BLaER1 treated with 17β-estradiol and CSF1 and Interleukin-3, amounts not matched to agents 10 nM and 100 nM (cell line): ENCODE measurements around the gene KCNN3.
A peak's percentile ranks its signal among the peaks of the same experiment; 100 is the strongest.

Source experiments
- H3K27ac ChIP-seq, 11 experiments: shearing (Covaris generic); formaldehyde crosslinking; 2 replicates each; pipeline ENCODE4 v1.8.1; 2022
- H3K27me3 ChIP-seq, 11 experiments: shearing (Covaris generic); formaldehyde crosslinking; 2 replicates each; pipeline ENCODE4 v1.8.1; 2022
- H3K36me3 ChIP-seq, 11 experiments: shearing (Covaris generic); formaldehyde crosslinking; 2 replicates each; pipeline ENCODE4 v1.8.1; 2022
- H3K4me1 ChIP-seq, 10 experiments: shearing (Covaris generic); formaldehyde crosslinking; 2 replicates each; pipeline ENCODE4 v1.8.1; 2022
- H3K4me2 ChIP-seq, 11 experiments: shearing (Covaris generic); formaldehyde crosslinking; 2 replicates each; pipeline ENCODE4 v1.8.1; 2022
- H3K4me3 ChIP-seq, 10 experiments: shearing (Covaris generic); formaldehyde crosslinking; 2 replicates each; pipeline ENCODE4 v1.8.1; 2022
- H3K9ac ChIP-seq, 11 experiments: shearing (Covaris generic); formaldehyde crosslinking; 2 replicates each; pipeline ENCODE4 v1.8.1; 2022
- H3K9me3 ChIP-seq, 11 experiments: shearing (Covaris generic); formaldehyde crosslinking; replicated peaks in 1 of 11; 2 replicates each; pipeline ENCODE4 v1.8.1; 2022
- H4K20me1 ChIP-seq, 11 experiments: shearing (Covaris generic); formaldehyde crosslinking; 2 replicates each; pipeline ENCODE4 v1.8.1; 2022
- Cebpa-rat ChIP-seq, 11 experiments: shearing (Covaris generic); IDR thresholded peaks; 2 replicates each; pipeline ENCODE4 v1.8.1; 2022

KCNN3 gene

DNA sequence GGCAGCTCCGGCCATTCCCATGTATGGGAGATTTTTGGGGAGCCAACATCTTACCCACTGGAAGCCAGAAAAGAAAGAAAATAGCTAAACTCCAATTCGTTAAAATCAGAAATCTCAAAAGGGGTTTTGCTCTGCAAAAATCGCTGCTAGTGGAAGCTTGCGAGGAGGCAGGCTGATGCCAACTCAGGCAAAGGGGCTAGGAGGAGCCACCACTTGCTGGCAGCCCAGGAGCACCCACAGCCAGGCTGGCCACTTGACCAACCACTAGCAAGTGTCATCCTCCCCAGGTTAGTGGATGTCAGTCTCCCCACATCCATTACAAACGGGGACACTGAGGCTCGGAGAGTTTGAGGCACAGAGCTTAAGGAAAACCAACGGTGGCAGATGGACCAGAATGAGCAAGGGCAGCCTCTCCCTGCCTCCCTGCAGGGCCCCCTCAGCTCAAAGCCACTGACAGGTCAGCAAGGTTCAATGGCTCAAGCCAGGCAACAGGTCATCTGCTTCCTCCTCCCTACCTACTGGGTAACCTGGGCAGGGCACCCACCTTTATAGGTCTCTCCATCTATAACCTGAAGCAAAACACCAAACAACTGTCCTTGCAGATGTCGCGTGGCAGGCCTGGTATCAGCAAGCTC lies 10.8 kb downstream of the KCNN3 start:
- H3K27ac ChIP-seq: peak overlapping the region in 2 of 11 experiments; percentile 61 to 81; a peak in 4 of 22 replicates
- H4K20me1 ChIP-seq: no peaks in the 10 kb centered on the region
- H3K4me3 ChIP-seq: no peak overlapping the region
- no peaks in the 10 kb centered on the region for H3K36me3 ChIP-seq
- H3K4me1 ChIP-seq: peaks cover 52 to 75% (median 60%) of the 10 kb centered on the region in 10 experiments
- peak overlapping the region; percentile 57 to 88 (median 77); a peak in 19 of 22 replicates for H3K4me2 ChIP-seq
- 0 out of 22 replicates have a peak overlapping the region, but pooled peaks of 1 of the 11 experiments have one; percentile 59 for H3K9ac ChIP-seq
- no peaks in the 10 kb centered on the region for H3K27me3 ChIP-seq
- no peaks in the 10 kb centered on the region for H3K9me3 ChIP-seq
- TF ChIP-seq Cebpa-rat (IDR thresholded peaks at IDR 0.05): no peak

DNA sequence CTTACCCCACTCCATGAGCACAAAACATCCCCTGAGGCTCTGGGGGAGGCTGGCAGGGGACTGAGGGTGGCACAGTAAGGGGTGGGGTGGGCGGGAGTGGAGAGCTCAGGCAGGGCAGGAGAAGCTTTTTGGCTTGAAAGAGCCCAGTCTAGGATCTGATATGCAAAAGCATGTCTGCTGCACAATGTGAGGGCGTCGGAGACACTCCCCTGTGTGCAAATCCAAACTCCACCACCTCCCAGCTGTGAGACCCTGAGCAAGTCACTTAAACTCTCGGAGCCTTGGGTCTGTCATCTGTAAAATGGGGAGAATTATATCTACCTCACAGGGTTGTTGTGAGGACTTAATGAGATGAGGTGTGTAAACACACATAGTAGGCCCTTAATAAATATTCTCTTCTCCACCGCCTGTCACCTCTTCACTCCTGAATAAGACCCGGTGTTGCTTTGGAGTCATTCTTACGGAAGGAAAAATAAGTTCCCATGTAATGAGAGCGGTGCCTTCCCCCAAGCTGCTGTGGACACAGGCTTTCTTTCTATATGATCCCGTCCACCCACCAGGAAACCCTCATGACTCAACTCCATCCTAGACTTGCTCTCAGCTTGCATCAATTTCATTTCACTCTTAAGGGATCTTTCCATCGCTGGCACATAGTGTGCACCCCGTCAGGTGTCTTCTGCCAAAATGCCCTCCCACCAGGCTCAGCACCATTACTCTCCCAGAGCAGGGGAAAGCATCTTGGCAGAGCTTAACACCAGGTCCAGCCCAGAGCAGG lies 12.5 kb downstream of the KCNN3 start:
- TF ChIP-seq Cebpa-rat (IDR thresholded peaks at IDR 0.05): no peak
- Histone ChIP-seq H3K9ac (no peak overlapping the region), H3K9me3 (no peaks in the 10 kb centered on the region), H3K4me3 (no peak overlapping the region), H4K20me1 (no peaks in the 10 kb centered on the region), H3K4me2 (peak overlapping the region in 3 of 11 experiments; percentile 30 to 88 (median 34); a peak in 6 of 22 replicates), H3K27ac (no peak overlapping the region), H3K36me3 (no peaks in the 10 kb centered on the region), H3K27me3 (no peaks in the 10 kb centered on the region), H3K4me1 (peaks cover 35 to 58% (median 44%) of the 10 kb centered on the region in 10 experiments)

DNA sequence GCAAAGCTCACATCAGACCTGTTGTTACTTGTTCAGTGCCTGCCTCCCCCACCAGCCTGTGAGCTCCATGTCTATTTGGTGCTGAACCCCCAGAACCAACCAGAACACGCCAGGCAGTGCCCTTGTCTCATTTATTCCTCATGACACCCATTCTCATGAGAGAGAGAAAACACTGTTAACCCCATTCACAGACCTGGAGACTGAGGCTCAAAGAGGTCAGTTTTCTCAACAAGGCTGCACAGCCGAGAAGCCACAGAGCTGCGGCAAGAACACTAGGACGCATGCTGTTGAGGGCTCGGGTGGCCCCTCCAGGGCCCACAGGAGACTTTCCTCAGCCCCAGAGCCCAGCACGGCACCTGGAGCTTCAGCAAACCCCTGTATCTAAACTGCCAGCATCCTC lies 13.1 kb downstream of the KCNN3 start:
- Histone ChIP-seq H3K9ac (no peak overlapping the region), H3K4me2 (peak overlapping the region in 1 of 11 experiments; percentile 12; a peak in 1 of 22 replicates)

DNA sequence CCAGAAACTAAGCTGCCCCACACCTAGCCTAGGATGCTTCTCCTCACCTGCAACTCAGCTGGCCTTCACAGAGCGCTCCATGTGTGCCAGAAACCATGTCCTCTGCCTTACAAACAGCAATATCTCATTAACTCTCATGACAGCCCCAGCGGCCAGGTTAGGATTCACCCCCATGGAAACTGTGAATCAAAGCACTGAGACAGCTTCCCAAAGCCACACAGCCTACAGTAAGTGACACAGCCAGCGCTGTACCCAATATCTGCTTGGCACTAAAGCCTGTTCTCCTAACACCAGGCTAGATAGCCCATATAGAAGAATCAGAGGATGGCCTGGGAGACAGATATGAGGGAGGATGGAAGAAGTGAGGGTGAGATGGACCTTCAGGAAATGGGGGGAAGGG lies 13.5 kb downstream of the KCNN3 start:
- H3K4me2 ChIP-seq: peak overlapping the region in 1 of 11 experiments; percentile 12; a peak in 2 of 22 replicates
- no peak for TF ChIP-seq Cebpa-rat (IDR thresholded peaks at IDR 0.05)
- no peak overlapping the region for H3K4me3 ChIP-seq
- H3K9ac ChIP-seq: no peak overlapping the region
- no peaks in the 10 kb centered on the region for H3K36me3 ChIP-seq
- no peak overlapping the region for H3K27ac ChIP-seq
- no peaks in the 10 kb centered on the region for H4K20me1 ChIP-seq
- H3K27me3 ChIP-seq: no peaks in the 10 kb centered on the region
- H3K9me3 ChIP-seq: no peaks in the 10 kb centered on the region
- peaks cover 25 to 47% (median 37%) of the 10 kb centered on the region in 10 experiments for H3K4me1 ChIP-seq

More for the DNA sequence above, 13.1 kb downstream of the KCNN3 start:
- Histone ChIP-seq H4K20me1 (no peaks in the 10 kb centered on the region), H3K27me3 (no peaks in the 10 kb centered on the region), H3K9me3 (no peaks in the 10 kb centered on the region), H3K4me1 (peaks cover 29 to 52% (median 41%) of the 10 kb centered on the region in 10 experiments), H3K36me3 (no peaks in the 10 kb centered on the region), H3K4me3 (no peak overlapping the region), H3K27ac (no peak overlapping the region)
- no peak for TF ChIP-seq Cebpa-rat (IDR thresholded peaks at IDR 0.05)

DNA sequence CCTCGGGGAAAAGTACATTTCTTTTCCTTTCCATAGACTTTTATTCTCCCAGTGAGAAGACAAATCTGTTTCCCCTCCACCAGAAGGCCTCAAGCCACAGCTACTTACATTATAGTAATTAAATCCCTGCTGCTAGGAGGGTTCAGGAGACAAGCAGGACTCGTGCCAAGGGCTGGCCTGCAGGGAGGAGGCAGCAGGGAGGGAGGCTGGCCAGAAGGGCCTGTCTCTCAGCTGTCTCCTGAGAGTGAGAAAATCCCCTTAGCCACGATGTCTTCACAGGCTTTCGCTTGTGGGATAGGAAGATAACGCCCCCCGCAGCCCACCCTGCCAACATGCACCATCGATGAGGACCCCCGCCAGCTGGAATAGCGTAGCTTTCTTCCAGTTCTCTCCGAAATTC lies 14.0 kb downstream of the KCNN3 start:
- TF ChIP-seq Cebpa-rat (IDR thresholded peaks at IDR 0.05): no peak
- H4K20me1 ChIP-seq: no peaks in the 10 kb centered on the region
- H3K36me3 ChIP-seq: no peaks in the 10 kb centered on the region

DNA sequence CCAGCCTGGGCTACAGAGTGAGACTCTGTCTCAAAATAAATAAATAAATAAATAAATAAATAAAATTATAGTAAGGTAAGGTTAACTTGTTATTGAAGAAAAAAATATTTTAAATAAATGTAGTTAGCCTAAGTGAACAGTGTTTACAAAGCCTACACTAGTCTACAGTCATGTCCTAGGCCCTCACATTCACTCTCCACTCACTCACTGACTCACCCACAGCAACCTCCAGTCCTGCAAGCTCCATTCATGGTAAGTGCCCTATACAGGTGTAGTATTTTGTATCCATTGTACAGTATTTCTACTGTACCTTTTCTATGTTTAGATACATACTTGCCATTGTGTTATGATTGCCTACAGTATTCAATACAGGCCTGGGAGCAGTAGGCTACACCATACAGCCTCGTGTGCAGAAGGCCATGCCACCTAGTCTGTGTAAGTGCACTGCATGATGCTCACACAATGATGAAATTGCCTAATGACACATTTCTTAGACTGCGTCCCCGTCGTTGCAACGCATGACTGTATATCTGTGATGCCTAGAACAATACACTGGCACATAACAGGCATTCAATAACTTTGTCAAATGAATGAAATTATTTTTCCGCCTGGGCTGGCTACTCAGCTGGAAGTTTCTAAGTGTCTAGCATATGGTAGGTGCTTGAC lies 14.8 kb downstream of the KCNN3 start:
- Histone ChIP-seq H4K20me1 (no peaks in the 10 kb centered on the region), H3K9ac (no peak overlapping the region), H3K9me3 (no peaks in the 10 kb centered on the region), H3K4me1 (peaks cover 12 to 35% (median 25%) of the 10 kb centered on the region in 10 experiments), H3K27me3 (no peaks in the 10 kb centered on the region), H3K4me3 (no peak overlapping the region), H3K36me3 (no peaks in the 10 kb centered on the region), H3K27ac (no peak overlapping the region), H3K4me2 (no peak overlapping the region)
- TF ChIP-seq Cebpa-rat (IDR thresholded peaks at IDR 0.05): no peak

More for the DNA sequence above, 14.0 kb downstream of the KCNN3 start:
- H3K9me3 ChIP-seq: no peaks in the 10 kb centered on the region
- H3K4me2 ChIP-seq: no peak overlapping the region; a peak in 1 of 22 replicates
- H3K27ac ChIP-seq: no peak overlapping the region
- H3K4me1 ChIP-seq: peaks cover 20 to 43% (median 32%) of the 10 kb centered on the region in 10 experiments
- no peaks in the 10 kb centered on the region for H3K27me3 ChIP-seq
- no peak overlapping the region for H3K9ac ChIP-seq
- H3K4me3 ChIP-seq: no peak overlapping the region

DNA sequence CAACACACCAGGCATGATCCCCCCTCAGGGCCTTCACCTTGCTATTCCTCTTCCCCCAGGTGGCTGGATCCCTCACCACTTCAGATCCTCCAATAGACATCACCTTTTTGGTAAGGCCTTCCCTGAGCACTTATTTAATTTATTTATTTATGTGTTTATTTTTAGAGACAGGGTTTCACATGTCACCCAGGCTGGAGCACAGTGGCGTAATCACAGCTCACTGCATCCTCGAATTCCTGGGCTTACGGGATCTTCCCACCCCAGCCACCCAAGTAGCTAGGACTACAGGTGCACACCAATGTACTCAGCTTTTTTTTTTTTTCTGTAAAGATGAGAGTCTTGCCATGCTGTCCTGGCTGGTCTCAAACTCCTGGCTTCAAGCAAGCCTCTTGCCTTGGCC lies 17.2 kb downstream of the KCNN3 start:
- H3K4me1 ChIP-seq: peaks cover 10 to 30% (median 13%) of the 10 kb centered on the region in 10 experiments; a peak in 17 of 20 replicates

DNA sequence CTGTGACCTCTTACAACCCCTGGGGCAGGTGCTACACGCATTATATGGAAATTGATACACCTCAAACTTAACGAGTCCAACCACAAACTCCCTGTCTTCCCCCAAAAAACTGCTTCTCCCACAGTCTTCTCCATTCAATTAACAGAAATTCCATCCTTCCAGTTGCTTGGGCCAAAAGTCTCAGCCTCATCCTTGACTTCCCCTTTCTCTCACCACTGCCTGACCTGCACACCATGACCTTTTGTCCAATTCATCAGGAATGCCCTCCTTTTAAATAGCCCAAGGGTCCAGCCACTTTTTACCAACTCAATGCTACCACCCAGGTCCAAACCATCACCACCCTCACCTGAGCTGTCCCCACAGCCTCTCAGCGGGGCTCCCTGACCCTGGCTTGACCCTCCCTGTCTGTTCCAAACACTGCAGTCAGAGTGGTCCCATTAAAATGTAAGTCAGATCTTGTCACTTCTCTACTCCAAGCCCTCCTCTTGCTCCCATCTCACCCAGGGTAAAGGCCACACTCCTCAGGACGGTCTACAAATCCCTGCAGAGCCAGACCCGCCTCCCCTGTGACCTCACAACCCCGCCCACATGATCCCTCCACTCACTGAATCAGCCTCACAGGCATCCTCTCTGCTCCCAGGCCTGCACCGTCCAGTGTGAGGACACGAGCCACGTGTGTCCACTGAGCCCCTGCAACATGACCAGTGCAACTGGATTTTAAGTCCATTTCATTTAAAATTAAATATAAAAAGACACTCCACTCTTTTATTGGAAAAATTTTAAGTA lies 18.5 kb downstream of the KCNN3 start:
- Histone ChIP-seq H3K9me3 (no peaks in the 10 kb centered on the region), H3K27me3 (no peaks in the 10 kb centered on the region), H3K4me2 (no peak overlapping the region), H3K36me3 (no peaks in the 10 kb centered on the region), H3K4me3 (no peak overlapping the region), H4K20me1 (no peaks in the 10 kb centered on the region), H3K9ac (no peak overlapping the region), H3K4me1 (peaks cover 7 to 29% (median 18%) of the 10 kb centered on the region in 10 experiments; a peak in 17 of 20 replicates), H3K27ac (no peak overlapping the region)
- no peak for TF ChIP-seq Cebpa-rat (IDR thresholded peaks at IDR 0.05)

More for the DNA sequence above, 17.2 kb downstream of the KCNN3 start:
- no peak overlapping the region for H3K9ac ChIP-seq
- H3K4me2 ChIP-seq: no peak overlapping the region
- H3K27me3 ChIP-seq: no peaks in the 10 kb centered on the region
- H4K20me1 ChIP-seq: no peaks in the 10 kb centered on the region
- H3K27ac ChIP-seq: no peak overlapping the region
- no peak overlapping the region for H3K4me3 ChIP-seq
- no peaks in the 10 kb centered on the region for H3K9me3 ChIP-seq
- TF ChIP-seq Cebpa-rat (IDR thresholded peaks at IDR 0.05): no peak
- no peaks in the 10 kb centered on the region for H3K36me3 ChIP-seq
